Ammon's horn (tissue), 1 donor: ENCODE data around the gene ATP13A2.

Experiments used
- DNase-seq: peaks from one replicate; pipeline ENCODE4 v3.0.0-alpha.2; 2016; ENCODE audit warnings: low spot score

Gene ATP13A2, protein sequence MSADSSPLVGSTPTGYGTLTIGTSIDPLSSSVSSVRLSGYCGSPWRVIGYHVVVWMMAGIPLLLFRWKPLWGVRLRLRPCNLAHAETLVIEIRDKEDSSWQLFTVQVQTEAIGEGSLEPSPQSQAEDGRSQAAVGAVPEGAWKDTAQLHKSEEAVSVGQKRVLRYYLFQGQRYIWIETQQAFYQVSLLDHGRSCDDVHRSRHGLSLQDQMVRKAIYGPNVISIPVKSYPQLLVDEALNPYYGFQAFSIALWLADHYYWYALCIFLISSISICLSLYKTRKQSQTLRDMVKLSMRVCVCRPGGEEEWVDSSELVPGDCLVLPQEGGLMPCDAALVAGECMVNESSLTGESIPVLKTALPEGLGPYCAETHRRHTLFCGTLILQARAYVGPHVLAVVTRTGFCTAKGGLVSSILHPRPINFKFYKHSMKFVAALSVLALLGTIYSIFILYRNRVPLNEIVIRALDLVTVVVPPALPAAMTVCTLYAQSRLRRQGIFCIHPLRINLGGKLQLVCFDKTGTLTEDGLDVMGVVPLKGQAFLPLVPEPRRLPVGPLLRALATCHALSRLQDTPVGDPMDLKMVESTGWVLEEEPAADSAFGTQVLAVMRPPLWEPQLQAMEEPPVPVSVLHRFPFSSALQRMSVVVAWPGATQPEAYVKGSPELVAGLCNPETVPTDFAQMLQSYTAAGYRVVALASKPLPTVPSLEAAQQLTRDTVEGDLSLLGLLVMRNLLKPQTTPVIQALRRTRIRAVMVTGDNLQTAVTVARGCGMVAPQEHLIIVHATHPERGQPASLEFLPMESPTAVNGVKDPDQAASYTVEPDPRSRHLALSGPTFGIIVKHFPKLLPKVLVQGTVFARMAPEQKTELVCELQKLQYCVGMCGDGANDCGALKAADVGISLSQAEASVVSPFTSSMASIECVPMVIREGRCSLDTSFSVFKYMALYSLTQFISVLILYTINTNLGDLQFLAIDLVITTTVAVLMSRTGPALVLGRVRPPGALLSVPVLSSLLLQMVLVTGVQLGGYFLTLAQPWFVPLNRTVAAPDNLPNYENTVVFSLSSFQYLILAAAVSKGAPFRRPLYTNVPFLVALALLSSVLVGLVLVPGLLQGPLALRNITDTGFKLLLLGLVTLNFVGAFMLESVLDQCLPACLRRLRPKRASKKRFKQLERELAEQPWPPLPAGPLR

DNA sequence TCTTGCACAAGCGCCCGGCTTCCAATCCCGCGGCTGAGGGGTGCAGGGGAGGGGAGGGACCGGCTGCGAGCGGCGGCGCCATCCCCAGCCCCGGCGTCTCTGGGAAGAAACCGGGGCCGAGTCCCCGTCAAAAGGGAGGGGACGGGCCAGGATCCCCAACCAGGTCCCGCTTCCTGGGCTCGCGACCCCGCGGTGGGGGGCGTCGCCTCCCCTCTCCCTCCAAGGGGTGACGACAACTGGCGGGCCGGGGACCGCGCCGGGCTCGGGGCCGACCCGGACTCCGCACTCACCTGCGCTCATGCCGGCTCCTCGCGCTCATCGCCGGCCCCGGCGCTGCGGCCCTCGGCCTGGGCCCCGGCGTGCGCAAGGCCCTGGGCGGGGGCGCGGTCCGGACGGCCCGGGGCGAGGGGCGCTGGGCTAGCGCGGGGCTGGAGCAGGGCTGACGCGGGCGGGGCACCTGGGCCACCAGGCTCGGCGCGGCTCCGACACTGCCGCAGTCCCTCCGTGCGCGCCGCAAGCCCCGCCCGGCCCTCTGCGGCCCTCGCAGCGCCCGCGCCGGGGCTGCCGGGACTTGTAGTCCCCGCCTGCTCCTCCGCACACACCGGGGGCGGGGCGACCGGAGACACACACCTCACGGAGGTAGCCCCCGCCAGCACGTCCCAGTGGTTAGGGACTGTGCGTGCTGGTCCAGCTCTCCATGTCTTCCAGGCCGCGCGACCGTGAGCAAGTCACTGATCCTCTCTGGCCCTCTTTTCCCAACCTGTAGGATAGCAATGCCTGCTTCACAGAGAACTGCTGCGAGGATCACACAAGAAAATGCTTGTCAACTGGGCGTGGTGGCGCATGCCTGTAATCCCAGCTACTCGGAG is at the start of gene ATP13A2:
TSS of gene ATP13A2 (minus strand) at position 490 of the 869 bp plus-strand sequence. CDS start at position 300, 190 bp downstream.
- DNase-seq, result peak; percentile 92

DNA sequence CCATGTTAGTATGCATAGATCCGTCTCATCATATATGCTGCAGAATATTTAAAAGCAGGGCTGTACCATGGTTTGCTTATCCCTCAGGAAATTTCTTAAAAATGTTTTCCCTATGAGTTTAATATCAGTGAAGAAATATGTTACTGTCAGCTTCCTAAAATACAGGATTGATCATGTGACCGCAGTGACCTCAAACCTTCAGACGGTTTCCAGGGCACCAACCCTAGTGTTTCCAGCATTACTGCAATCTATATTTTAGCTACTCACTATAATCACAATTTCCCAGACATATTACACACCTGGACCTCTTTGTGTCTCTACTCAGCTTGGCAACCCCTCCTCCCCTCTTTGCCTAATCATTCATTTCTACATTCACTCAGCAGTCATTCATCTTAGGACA is 49.8 kb upstream of the ATP13A2 start:
- DNase-seq, result no peak

DNA sequence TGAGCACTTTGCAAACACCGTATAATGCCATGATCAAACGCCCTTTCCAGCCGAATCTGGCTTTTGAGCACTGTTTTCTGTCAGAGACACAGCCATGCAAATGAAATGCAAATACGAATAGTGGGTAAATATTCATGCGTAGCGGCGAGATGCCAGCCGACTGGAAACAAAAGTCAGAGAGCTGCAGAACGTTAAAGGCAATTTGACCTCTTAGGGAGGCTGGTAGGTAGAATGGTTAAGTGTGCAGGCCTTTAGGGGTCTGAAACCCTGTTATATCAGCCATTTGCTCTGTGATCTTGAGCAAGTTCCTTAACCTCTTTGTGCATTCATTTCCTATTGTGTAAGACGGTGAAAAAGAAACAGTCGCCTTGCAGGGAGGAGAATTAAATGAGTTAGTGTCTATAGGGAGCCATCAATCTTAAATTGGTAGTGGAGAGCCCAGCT is 48.6 kb upstream of the ATP13A2 start:
- no peak for DNase-seq

DNA sequence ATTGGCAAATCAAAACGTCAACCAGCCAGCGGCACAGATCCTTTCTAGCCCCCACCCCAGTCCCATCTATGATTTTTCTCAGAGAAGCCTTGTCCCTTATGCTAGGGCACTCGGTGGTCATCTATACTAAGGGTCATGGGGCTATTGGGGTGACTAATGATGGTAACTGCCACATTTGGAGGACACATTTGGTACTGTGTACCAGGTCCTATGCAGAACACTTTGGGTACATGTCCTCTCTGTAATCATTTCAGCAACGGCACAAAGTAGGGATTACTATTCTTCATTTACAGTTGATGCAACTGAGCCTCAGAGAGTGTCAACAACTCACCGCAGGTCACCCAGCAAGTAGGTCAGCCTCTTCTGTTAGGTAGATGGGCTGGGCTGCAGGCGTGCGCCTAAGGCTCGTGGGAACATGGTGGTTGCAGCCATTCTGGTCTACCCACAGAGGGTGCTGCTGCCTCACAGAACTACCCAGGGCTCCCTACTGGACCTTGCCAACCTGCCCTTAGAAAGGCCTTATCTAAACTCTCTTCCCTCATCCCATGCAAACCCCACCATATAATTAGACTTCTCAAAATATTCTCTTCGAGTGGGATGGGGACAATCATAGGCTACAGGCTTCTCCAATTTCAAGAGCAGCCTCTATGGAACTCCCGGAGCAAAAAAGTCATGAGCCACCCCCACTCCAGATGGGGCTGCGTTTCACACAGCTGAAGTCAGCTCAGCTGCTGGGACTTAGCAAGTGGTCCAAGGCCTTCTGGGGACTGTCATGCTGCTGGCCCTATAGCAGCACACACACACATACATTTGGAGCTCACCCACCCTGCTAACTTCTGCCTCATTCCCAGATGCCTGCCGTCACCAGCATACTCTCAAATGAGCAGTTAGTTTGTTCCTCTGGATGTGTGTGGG is 47.9 kb upstream of the ATP13A2 start:
- peak; percentile 93 for DNase-seq

DNA sequence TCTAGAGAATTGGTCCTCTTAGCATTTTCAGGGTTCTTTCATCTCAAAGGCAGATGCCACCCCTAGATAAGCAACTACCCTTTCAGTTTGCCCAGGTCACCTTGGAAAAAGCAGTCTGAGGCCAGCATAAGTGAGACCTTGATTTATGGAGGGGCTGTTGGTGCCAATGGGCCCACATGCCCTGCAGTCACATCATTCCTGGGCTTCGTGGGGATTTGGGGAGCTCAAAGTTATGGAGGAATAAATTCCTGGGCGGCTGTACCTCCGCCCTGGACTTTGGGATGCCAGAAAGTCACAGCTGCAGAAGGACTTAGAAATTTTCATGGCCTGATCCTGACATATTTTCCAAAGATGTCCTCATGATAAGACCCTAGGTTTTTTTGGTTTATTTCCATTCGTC is 44.8 kb upstream of the ATP13A2 start:
- DNase-seq, result no peak

DNA sequence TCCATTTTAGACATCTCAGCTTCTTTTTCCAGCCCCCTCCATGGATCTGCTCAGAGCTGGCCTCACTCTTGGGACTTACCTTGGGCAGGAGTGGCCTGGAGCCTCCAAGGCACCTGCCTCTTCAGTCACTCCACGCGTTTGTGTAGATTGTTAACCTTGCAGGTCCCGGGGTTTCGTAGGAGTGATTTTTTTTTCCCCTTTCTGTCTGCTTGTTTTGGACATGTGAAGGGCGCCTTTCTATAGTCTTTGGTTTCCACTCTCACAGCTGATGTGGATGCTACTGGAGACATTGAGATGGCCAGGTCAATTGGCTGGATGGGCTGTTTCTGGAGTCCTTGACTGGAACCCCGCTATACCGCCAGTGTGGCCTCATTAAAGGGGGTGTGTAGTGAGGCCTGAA is 44.1 kb upstream of the ATP13A2 start:
- DNase-seq, result no peak

DNA sequence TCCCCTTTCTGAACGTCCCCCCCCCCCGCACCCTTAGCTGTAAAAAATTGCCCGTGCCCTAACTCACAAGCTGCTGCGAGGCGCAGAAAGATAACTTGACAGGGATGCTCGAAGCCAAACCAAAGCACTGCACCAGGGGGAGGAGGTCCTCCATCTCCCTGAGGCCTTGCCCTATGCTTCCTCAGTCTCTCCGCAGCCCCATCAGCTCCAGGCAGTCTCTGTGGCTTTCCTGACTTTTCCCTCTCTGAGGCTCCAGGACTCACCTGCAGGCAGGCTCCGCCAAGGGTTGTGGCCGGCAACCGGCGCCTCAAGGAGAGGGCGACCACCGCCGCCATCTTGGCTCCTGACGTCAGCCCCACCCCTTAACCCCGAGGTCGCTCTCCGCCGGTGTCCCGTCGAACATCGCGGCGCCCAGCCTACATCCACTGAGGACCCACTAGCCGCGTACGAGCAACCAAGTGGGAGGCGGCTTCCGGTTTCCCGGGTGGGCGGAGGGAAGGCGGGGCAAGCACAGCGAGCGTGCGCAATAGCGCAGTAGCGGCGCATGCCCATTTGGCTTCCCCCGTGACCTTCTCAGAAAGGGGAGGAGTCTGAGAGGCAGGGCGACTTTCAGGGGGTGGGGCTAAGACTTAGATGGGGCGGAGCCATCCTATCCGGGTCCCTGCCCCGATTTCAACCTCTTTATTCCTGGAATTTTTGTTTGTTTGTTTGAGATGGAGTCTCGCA is 42.1 kb upstream of the ATP13A2 start, which contains the start of gene SDHB:
TSS of gene SDHB (minus strand) at position 348 of the 726 bp plus-strand sequence. CDS start at position 335, 13 bp downstream.
- DNase-seq, result peak; percentile 99

DNA sequence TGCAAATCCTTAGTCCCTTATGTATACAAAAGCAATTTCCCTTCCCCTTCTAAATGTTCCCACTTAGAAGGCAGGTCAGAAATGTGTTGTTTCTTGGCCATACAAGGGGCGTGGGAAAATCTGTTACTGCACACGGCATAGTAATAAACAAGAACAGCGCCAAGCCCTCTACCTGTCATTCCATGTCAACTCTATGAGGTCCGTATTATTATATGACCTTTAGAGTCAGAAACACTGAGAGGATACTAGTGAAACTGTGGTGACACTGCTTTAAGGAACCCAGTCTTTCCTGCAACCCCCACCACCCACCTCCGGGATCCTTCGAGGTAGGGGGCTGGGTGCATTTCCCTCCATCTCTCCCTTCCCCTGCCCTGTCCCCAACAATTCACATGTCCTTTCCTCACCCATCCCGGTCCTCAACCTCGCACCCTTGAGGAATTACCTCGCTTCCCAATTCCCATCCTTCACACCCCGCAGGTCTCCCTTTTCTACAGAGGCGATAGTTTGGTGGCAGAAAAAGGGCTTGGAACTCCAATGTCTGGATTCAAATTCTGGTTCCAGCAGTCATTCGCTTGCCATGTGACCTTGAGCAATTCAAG is 41.5 kb upstream of the ATP13A2 start:
- DNase-seq, result no peak

DNA sequence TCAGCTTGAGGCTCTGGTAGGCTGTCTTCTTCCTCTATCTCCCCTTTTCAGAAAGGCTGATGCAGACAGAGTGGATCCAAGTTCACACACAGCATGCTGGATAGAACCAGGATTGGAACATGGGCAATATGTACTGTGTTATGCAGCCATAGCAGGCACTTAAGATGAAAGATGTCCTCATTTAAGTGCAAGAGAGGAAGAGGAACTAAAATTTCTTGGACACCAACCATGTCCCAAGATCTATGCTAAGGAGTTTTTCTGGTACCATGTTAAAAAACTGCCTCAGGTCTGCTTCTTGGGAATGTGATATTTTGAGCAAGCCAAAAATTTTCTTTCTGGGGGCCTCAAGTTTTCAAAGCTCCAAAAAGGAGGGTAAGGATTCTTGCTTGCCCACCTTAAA is 40.9 kb upstream of the ATP13A2 start:
- DNase-seq, result no peak

DNA sequence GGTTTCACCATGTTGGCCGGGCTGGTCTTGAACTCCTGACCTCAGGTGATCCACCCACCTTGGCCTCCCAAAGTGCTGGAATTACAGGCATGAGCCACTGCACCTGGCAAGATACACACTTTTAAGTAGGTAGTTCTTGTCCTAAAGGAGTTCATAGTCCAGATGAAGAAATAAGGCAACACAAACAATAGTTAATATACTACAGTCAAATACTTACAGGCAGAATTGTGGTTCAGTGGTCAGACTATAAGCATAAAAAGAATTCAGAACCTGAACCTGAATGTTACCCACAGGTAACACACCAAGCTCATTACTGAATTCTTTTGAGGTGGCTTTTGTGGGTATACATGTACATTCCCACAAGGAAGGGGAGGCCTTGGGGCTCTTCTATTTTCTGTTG is 40.3 kb upstream of the ATP13A2 start:
- no peak for DNase-seq

DNA sequence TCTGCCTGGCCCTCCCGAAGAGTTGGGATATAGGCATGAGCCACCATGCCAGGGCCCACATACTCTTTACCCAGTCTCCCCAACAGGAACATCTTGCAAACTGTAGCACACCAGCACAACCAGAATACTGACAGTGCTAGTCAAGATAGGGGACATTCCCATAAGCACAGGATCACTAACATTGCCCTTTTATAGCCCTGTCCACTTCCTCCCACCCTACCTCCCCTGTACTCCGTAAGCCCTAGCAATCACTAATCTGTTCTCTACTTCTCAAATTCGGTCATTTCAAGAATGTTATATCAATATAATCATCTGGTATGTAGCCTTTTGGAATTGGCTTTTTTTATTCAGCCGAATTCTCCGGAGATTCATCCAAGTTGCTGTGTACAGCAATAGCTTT is 36.2 kb upstream of the ATP13A2 start:
- no peak for DNase-seq

DNA sequence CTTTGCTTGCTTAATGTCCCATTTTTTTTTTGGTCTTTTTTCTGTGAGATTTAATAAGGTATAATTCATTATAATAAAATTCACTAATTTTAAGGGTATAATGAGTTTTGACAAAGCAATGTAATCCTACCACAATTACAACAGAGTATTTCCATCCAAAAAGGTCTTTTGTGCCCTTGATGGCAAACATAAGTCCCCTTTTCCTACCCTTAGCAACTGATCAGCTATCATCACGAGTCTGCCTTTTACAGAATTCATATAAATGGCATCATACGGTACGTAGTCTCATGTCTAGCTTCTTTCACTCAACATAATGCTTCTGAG is 34.6 kb upstream of the ATP13A2 start:
- no peak for DNase-seq

DNA sequence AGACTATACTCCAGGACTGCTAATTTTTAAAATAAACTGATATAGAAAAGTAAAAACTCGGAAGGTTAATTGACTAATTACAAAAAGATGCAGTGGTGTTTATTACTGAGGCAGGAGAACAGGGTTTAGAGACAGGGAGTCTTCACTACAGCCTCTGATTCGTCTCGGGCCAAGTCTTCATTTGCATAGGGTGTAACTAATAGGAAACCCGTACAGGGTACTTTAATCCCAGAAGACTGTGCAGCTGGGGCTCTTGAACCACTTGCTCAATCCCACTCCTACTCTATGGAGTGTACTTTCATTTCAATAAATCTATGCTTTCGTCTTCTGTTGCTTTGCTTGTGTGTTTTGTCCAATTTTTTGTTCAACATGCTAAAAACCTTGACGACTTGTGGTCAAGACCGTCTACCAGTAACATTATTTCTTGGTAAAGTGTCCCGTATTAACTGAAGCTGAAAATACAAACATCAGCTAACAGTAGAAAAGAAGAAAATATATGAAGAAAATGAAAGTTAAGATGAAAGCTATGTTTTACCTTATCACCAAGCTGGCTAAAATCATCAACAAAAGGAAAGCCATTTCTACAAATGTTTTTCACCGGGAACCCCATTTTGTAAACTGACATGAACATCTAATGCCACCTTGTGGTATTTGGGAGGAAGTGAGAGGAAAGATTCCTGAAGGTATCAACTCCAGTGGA is 34.1 kb upstream of the ATP13A2 start:
- DNase-seq, result peak; percentile 60

DNA sequence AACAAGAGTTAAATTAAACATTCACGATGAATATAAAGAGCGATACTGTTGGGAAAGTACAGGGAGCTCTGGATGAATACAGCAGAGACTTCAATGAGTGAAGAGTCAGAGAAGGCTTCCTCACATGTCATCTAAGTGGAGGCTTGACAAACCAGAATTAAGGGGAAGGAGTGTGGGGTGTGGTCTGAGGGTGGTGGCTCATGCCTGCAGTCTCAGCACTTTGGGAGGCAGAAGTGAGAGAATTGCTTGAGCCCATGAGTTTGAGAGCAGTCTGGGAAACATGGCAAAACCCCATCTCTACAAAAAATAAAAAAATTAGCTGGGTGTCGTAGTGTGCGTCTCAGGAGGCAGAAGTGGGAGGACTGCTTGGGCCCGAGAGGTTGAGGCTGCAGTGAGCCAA is 33.4 kb upstream of the ATP13A2 start:
- peak; percentile 54 for DNase-seq

DNA sequence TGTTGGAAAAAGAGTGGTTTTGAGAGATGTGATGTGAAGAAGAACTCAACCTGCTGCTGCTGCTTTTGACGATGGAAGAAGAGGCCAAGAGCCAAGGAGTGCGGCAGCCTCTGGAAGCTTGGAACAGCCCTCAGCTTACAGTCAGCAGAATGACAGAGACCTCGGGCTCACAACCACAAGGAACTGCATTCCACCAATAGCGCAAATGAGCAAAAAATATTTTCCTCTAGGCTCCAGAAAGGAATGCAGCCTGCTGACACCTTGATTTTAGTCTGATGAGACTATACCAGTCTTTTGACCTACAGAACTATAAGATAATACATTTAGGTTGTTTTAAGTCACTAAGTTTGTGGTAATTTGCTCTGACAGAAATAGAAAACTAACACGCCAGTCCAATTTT is 31.9 kb upstream of the ATP13A2 start:
- DNase-seq, result no peak

DNA sequence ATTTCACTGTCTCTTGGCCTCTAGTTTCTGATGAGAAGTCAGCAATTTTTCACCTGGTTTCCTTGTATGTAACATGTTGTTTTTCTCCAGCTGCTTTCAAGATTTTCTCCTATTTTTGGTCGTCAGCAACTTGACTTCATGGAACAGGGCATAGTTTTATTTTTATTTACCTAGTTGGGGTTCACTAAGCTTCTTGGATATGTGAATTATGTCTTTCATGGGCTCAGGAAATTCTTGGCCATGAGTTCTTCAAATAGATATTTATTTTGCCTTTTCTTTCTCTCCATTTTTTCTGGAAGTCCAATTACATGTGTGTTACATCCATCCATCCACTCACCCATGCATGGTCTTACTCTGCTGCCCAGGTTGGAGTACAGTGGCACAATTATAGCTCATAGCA is 28.4 kb upstream of the ATP13A2 start:
- no peak for DNase-seq

DNA sequence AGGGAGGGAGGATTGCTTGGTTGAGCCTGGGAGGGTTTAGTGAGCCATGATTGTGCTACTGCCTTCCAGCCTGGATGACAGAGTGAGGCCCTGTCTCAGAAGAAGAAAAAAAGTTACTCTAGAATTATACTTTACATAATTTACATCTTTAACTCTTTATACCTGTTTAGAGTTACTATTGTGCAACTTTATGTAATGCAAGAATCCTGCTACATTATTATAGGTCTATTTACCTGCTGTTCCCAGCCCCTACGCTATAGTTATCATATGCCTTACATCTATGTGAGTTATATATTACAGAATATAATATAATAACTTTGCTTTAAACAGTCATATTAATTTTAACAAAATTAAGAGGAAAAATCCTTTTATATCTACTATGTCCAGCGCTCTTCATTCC is 27.8 kb upstream of the ATP13A2 start:
- no peak for DNase-seq

DNA sequence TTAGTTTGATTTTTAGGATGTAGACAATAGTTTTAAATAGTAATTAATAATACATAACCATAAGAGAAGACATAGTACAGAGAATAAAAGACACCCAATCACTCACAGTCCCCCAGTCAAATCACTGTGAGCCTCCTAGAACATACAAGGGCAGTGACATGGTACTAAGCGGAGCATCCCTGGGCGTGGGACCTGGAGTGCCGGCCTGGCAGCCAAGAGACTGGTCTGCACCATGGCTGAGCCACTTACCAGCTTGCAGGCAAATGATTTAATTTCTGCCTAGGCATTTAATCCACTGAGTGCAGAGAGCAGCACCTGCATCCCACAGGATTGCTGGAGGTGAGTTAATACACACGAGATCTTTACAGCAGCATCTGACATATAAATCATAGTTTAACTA is 21.8 kb upstream of the ATP13A2 start:
- no peak for DNase-seq

DNA sequence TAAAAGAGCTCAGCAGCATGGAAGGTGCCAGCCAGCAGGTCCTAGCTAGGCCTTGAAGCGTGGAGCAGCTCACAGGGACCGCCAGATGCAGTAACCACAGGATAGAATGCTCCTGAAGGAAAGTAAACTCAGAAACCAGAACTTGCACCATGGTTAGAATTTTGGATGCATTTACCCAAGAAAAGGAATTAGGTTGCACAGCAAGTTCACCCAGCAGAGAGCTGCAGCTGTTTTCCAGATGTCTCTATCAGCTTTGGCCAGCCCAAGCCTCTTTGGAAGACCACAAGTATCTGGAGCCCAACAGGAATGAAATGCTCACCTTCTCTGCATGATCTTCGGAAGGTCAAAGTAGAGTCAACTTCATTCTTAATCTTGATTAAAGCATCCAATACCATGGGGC is 21.0 kb upstream of the ATP13A2 start:
- no peak for DNase-seq
